HG02973 (cell line): Measurements from ENCODE around the gene RPS27L.

Experiments used
- ATAC-seq: cut with Tn5 transposase; IDR thresholded peaks from one replicate; pipeline ENCODE4 v1.9.1; 2021; ENCODE audit warnings: moderate library complexity; ENCODE audit not compliant: unreplicated experiment

The RPS27L gene

GRCh38 chr15:63157118-63157843 is at the start of gene RPS27L:
Gene RPS27L, minus strand, starts transcription at chr15:63157477. Its CDS starts 72 bp downstream, at chr15:63157405.
- peak; percentile 87 for ATAC-seq

- no peak for ATAC-seq
Observed at GRCh38 chr15:63206079-63206478, 48.8 kb upstream of the RPS27L start.

- ATAC-seq = peak; percentile 60
Observed at GRCh38 chr15:63203451-63204090, 46.3 kb upstream of the RPS27L start.

GRCh38 chr15:63202861-63203260 is 45.6 kb upstream of the RPS27L start:
- no peak for ATAC-seq

GRCh38 chr15:63200464-63201249 is 43.4 kb upstream of the RPS27L start:
- no peak for ATAC-seq

GRCh38 chr15:63198371-63199250 is 41.3 kb upstream of the RPS27L start:
- ATAC-seq = no peak

- ATAC-seq = no peak
Observed at GRCh38 chr15:63197626-63198025, 40.3 kb upstream of the RPS27L start.

GRCh38 chr15:63196842-63197241 is 39.6 kb upstream of the RPS27L start:
- ATAC-seq = no peak

- ATAC-seq = no peak
Observed at GRCh38 chr15:63195569-63196015, 38.3 kb upstream of the RPS27L start.

GRCh38 chr15:63194880-63195568 is 37.7 kb upstream of the RPS27L start:
- ATAC-seq = no peak

GRCh38 chr15:63194302-63194701 is 37.0 kb upstream of the RPS27L start:
- no peak for ATAC-seq

- no peak for ATAC-seq
Observed at GRCh38 chr15:63192619-63193206, 35.4 kb upstream of the RPS27L start.

- ATAC-seq = peak; percentile 33
Observed at GRCh38 chr15:63191895-63192618, 34.8 kb upstream of the RPS27L start.

GRCh38 chr15:63190769-63191649 is 33.7 kb upstream of the RPS27L start:
- ATAC-seq = no peak

GRCh38 chr15:63189941-63190768 is 32.9 kb upstream of the RPS27L start:
- ATAC-seq = no peak

- peak; percentile 70 for ATAC-seq
Observed at GRCh38 chr15:63188926-63189871, 31.9 kb upstream of the RPS27L start, which contains the start of gene RAB8B. Gene RAB8B, plus strand, starts transcription at chr15:63189606. Its CDS starts 19 bp downstream, at chr15:63189625.
